Measurements from ENCODE around the gene ANKRD36C. TPM values are rescaled to one million over a fixed set of nuclear protein-coding genes. Genes with fewer than 3 reads are reported as not detected.
"Not testable (repeated sequence)": the region's sequence is repeated elsewhere in the genome, so short reads cannot be mapped to it uniquely, and the experiment has no call there.

The ANKRD36C gene
- total RNA-seq, 1 donor from 2014 or later = 52.9 TPM

GRCh38 chr2:95951662-95952061 lies 40.0 kb downstream of the ANKRD36C start:
- intact Hi-C loops (cut with micrococcal nuclease); H3K27ac Mint-ChIP-seq; H3K27me3 Mint-ChIP-seq (ENCODE audit: insufficient read depth); H3K9me3 Mint-ChIP-seq; H3K4me1 Mint-ChIP-seq (ENCODE audit: low read depth); H3K4me3 Mint-ChIP-seq; DNase-seq (ENCODE audit: low spot score): not testable (repeated sequence)
- H3K36me3 Mint-ChIP-seq (ENCODE audit: low read depth) = peaks cover 15% of the 10 kb centered on the region

- H3K4me1 Mint-ChIP-seq (ENCODE audit: low read depth); H3K4me3 Mint-ChIP-seq; DNase-seq (ENCODE audit: low spot score); H3K27me3 Mint-ChIP-seq (ENCODE audit: insufficient read depth); H3K27ac Mint-ChIP-seq; intact Hi-C loops (cut with micrococcal nuclease): not testable (repeated sequence)
- H3K9me3 Mint-ChIP-seq = peaks cover 14% of the 10 kb centered on the region
- H3K36me3 Mint-ChIP-seq (ENCODE audit: low read depth) = peaks cover 14% of the 10 kb centered on the region
These were observed 43.6 kb downstream of the ANKRD36C start for GRCh38 chr2:95948039-95948438.

- H3K36me3 Mint-ChIP-seq (ENCODE audit: low read depth) = peaks cover 22% of the 10 kb centered on the region
- DNase-seq (ENCODE audit: low spot score); intact Hi-C loops (cut with micrococcal nuclease); H3K9me3 Mint-ChIP-seq; H3K4me3 Mint-ChIP-seq; H3K4me1 Mint-ChIP-seq (ENCODE audit: low read depth); H3K27me3 Mint-ChIP-seq (ENCODE audit: insufficient read depth); H3K27ac Mint-ChIP-seq: not testable (repeated sequence)
These were observed 51.7 kb downstream of the ANKRD36C start for GRCh38 chr2:95939947-95940346.

- H3K4me3 Mint-ChIP-seq; H3K27ac Mint-ChIP-seq; H3K27me3 Mint-ChIP-seq (ENCODE audit: insufficient read depth); H3K4me1 Mint-ChIP-seq (ENCODE audit: low read depth); H3K9me3 Mint-ChIP-seq; intact Hi-C loops (cut with micrococcal nuclease); DNase-seq (ENCODE audit: low spot score): not testable (repeated sequence)
- peaks cover 37% of the 10 kb centered on the region for H3K36me3 Mint-ChIP-seq (ENCODE audit: low read depth)
These were observed 60.9 kb downstream of the ANKRD36C start for GRCh38 chr2:95930740-95931139.

GRCh38 chr2:95917007-95917406 lies 74.6 kb downstream of the ANKRD36C start:
- peaks cover 30% of the 10 kb centered on the region for H3K36me3 Mint-ChIP-seq (ENCODE audit: low read depth)
- H3K9me3 Mint-ChIP-seq; DNase-seq (ENCODE audit: low spot score); H3K4me1 Mint-ChIP-seq (ENCODE audit: low read depth); intact Hi-C loops (cut with micrococcal nuclease); H3K27me3 Mint-ChIP-seq (ENCODE audit: insufficient read depth); H3K4me3 Mint-ChIP-seq; H3K27ac Mint-ChIP-seq: not testable (repeated sequence)

- H3K4me3 Mint-ChIP-seq; H3K27ac Mint-ChIP-seq; H3K4me1 Mint-ChIP-seq (ENCODE audit: low read depth); H3K9me3 Mint-ChIP-seq; intact Hi-C loops (cut with micrococcal nuclease); H3K27me3 Mint-ChIP-seq (ENCODE audit: insufficient read depth); DNase-seq (ENCODE audit: low spot score): not testable (repeated sequence)
- H3K36me3 Mint-ChIP-seq (ENCODE audit: low read depth) = peaks cover 33% of the 10 kb centered on the region
These were observed 76.5 kb downstream of the ANKRD36C start for GRCh38 chr2:95915131-95915530.

GRCh38 chr2:95911431-95911830 lies 80.2 kb downstream of the ANKRD36C start:
- H3K4me1 Mint-ChIP-seq (ENCODE audit: low read depth); H3K9me3 Mint-ChIP-seq; DNase-seq (ENCODE audit: low spot score); H3K4me3 Mint-ChIP-seq; intact Hi-C loops (cut with micrococcal nuclease); H3K27me3 Mint-ChIP-seq (ENCODE audit: insufficient read depth); H3K27ac Mint-ChIP-seq: not testable (repeated sequence)
- peaks cover 24% of the 10 kb centered on the region for H3K36me3 Mint-ChIP-seq (ENCODE audit: low read depth)

GRCh38 chr2:95894443-95894842 lies 97.2 kb downstream of the ANKRD36C start:
- H3K4me1 Mint-ChIP-seq (ENCODE audit: low read depth); H3K9me3 Mint-ChIP-seq; intact Hi-C loops (cut with micrococcal nuclease); H3K4me3 Mint-ChIP-seq; DNase-seq (ENCODE audit: low spot score); H3K27ac Mint-ChIP-seq; H3K27me3 Mint-ChIP-seq (ENCODE audit: insufficient read depth): not testable (repeated sequence)
- peaks cover 20% of the 10 kb centered on the region for H3K36me3 Mint-ChIP-seq (ENCODE audit: low read depth)

- H3K4me3 Mint-ChIP-seq; H3K27ac Mint-ChIP-seq; H3K27me3 Mint-ChIP-seq (ENCODE audit: insufficient read depth); DNase-seq (ENCODE audit: low spot score); H3K9me3 Mint-ChIP-seq; intact Hi-C loops (cut with micrococcal nuclease); H3K4me1 Mint-ChIP-seq (ENCODE audit: low read depth): not testable (repeated sequence)
- H3K36me3 Mint-ChIP-seq (ENCODE audit: low read depth) = peaks cover 15% of the 10 kb centered on the region
These were observed 123.7 kb downstream of the ANKRD36C start for GRCh38 chr2:95867929-95868328.

GRCh38 chr2:95867047-95867677 lies 124.5 kb downstream of the ANKRD36C start:
- H3K27ac Mint-ChIP-seq; H3K9me3 Mint-ChIP-seq; H3K4me3 Mint-ChIP-seq; intact Hi-C loops (cut with micrococcal nuclease); DNase-seq (ENCODE audit: low spot score); H3K27me3 Mint-ChIP-seq (ENCODE audit: insufficient read depth); H3K4me1 Mint-ChIP-seq (ENCODE audit: low read depth): not testable (repeated sequence)
- H3K36me3 Mint-ChIP-seq (ENCODE audit: low read depth) = peaks cover 15% of the 10 kb centered on the region

GRCh38 chr2:95862121-95862520 lies 129.5 kb downstream of the ANKRD36C start:
- intact Hi-C loops (cut with micrococcal nuclease); H3K27ac Mint-ChIP-seq; DNase-seq (ENCODE audit: low spot score); H3K4me1 Mint-ChIP-seq (ENCODE audit: low read depth); H3K4me3 Mint-ChIP-seq; H3K9me3 Mint-ChIP-seq; H3K27me3 Mint-ChIP-seq (ENCODE audit: insufficient read depth): not testable (repeated sequence)
- peaks cover 17% of the 10 kb centered on the region for H3K36me3 Mint-ChIP-seq (ENCODE audit: low read depth)

GRCh38 chr2:95836151-95836550 lies 155.5 kb downstream of the ANKRD36C start:
- H3K27me3 Mint-ChIP-seq (ENCODE audit: insufficient read depth) = no peaks in the 10 kb centered on the region
- H3K4me1 Mint-ChIP-seq (ENCODE audit: low read depth) = no peaks in the 10 kb centered on the region
- peaks cover 9% of the 10 kb centered on the region for H3K9me3 Mint-ChIP-seq
- intact Hi-C loops (cut with micrococcal nuclease) = no loop called here
- DNase-seq (ENCODE audit: low spot score) = no peak
- peaks cover 24% of the 10 kb centered on the region for H3K36me3 Mint-ChIP-seq (ENCODE audit: low read depth)
- H3K4me3 Mint-ChIP-seq = no peak overlapping the region
- H3K27ac Mint-ChIP-seq = no peak overlapping the region

- peaks cover 15% of the 10 kb centered on the region for H3K9me3 Mint-ChIP-seq
- H3K36me3 Mint-ChIP-seq (ENCODE audit: low read depth) = peaks cover 36% of the 10 kb centered on the region
- DNase-seq (ENCODE audit: low spot score); H3K27me3 Mint-ChIP-seq (ENCODE audit: insufficient read depth); H3K27ac Mint-ChIP-seq; H3K4me1 Mint-ChIP-seq (ENCODE audit: low read depth); H3K4me3 Mint-ChIP-seq; intact Hi-C loops (cut with micrococcal nuclease): not testable (repeated sequence)
These were observed 157.3 kb downstream of the ANKRD36C start for GRCh38 chr2:95834077-95835013.
